Endothelial cell of umbilical vein (primary cell): Measurements from ENCODE around the gene TFB2M.

Source experiments
- CTCF ChIP-seq, 2 donors: IDR thresholded peaks; 1 replicate in 1 of 2; 2 replicates in 1 of 2; pipeline ENCODE4 v1.5.1; 2011; ENCODE audit warnings: low read length in 2 of 2, mild to moderate bottlenecking in 2 of 2, moderate library complexity in 2 of 2, control low read depth in 1 of 2, inconsistent platforms in 1 of 2, low read depth in 1 of 2; ENCODE audit not compliant: insufficient read depth in 1 of 2; ENCODE audit errors: extremely low read depth in 1 of 2
- EZH2 ChIP-seq: IDR thresholded peaks from 2 replicates; pipeline ENCODE4 v1.6.1; 2012; ENCODE audit warnings: borderline replicate concordance, low read depth, mild to moderate bottlenecking, moderate library complexity, low read length, inconsistent platforms; ENCODE audit not compliant: severe bottlenecking
- MAX ChIP-seq: IDR thresholded peaks from 2 replicates; pipeline ENCODE4 v1.6.1; 2011; ENCODE audit not compliant: insufficient read depth, insufficient read length
- MYC ChIP-seq: IDR thresholded peaks from one replicate; pipeline ENCODE4 v1.6.1; 2011; ENCODE audit warnings: mild to moderate bottlenecking, low read depth, low read length
- POLR2A ChIP-seq: IDR thresholded peaks from 2 replicates; pipeline ENCODE4 v1.6.1; 2012; ENCODE audit warnings: low read depth, mild to moderate bottlenecking, control low read depth, low read length
- POLR2AphosphoS5 ChIP-seq: IDR thresholded peaks from 2 replicates; pipeline ENCODE4 v1.6.1; 2012; ENCODE audit warnings: low read depth, mild to moderate bottlenecking, control low read depth, low read length, moderate library complexity; ENCODE audit not compliant: insufficient read depth

GRCh38 chr1:246513619-246514343 lies 52.3 kb downstream of the TFB2M start:
- TF ChIP-seq POLR2A (no peak), CTCF (IDR thresholded peaks at IDR 0.05; ENCODE audit: extremely low read depth in 1 of 2, insufficient read depth in 1 of 2, low read depth in 1 of 2, low read length in 2 of 2) (no peak), MYC (no peak), MAX (no peak), EZH2 (no peak), POLR2AphosphoS5 (no peak)
